Stomach (tissue), 9 donors: ENCODE results near the gene RPS6KA4. TPM values are rescaled to one million over a fixed set of nuclear protein-coding genes. Genes with fewer than 3 reads are reported as not detected.

ENCODE experiments used
- DNase-seq, 2 donors: peaks; one replicate each; pipeline versions ENCODE4 v3.0.0 to v3.0.0-alpha.2; 2013 to 2019
- H3K27ac ChIP-seq, 5 donors: fragments of 200-600 bp in 4 of 5; sonication (generic) in 4 of 5; one replicate each; pipeline ENCODE4 v1.5.1; 2013 to 2019; ENCODE audit warnings: mild to moderate bottlenecking in 1 of 5, moderate library complexity in 1 of 5
- H3K27me3 ChIP-seq, 3 donors: fragments of 200-600 bp; sonication (generic); one replicate each; pipeline ENCODE4 v1.5.1; 2017 to 2019; ENCODE audit warnings: mixed run types in 1 of 3
- H3K36me3 ChIP-seq, 4 donors: fragments of 200-600 bp; sonication (generic); 1 replicate in 3 of 4; 2 replicates in 1 of 4; pipeline ENCODE4 v1.5.1; 2016 to 2019
- H3K4me1 ChIP-seq, 4 donors: fragments of 200-600 bp; sonication (generic); one replicate each; pipeline ENCODE4 v1.5.1; 2016 to 2019
- H3K4me3 ChIP-seq, 4 donors: fragments of 200-600 bp; sonication (generic) in 3 of 4; one replicate each; pipeline ENCODE4 v1.5.1; 2016 to 2019; ENCODE audit warnings: mild to moderate bottlenecking in 1 of 4
- H3K9me3 ChIP-seq, 4 donors: fragments of 200-600 bp; sonication (generic); one replicate each; pipeline ENCODE4 v1.5.1; 2016 to 2019
- EP300 ChIP-seq: sonication (generic); formaldehyde crosslinking; IDR thresholded peaks from one replicate; pipeline ENCODE4 v1.6.1; 2017; ENCODE audit warnings: antibody characterized with exemption
- POLR2A ChIP-seq, 4 donors: fragments of 450-650 bp; IDR thresholded peaks; one replicate each; pipeline ENCODE4 v1.6.1; 2016; ENCODE audit warnings: antibody characterized with exemption in 4 of 4, control low read depth in 2 of 4, mild to moderate bottlenecking in 1 of 4, moderate library complexity in 1 of 4
- POLR2AphosphoS5 ChIP-seq, 3 donors: sonication (generic); formaldehyde crosslinking; IDR thresholded peaks; one replicate each; pipeline ENCODE4 v1.6.1; 2016; ENCODE audit warnings: antibody characterized with exemption in 3 of 3
- WGBS, 5 donors: extraction: QIAGEN DNeasy Blood & Tissue Kit in 3 of 5; methylation state at CpG; one replicate each; pipeline versions ENCODE4 v1.1.5 to v1.1.7; 2013 to 2018; 5-methylcytosine and 5-hydroxymethylcytosine counted together
- intact Hi-C: fragments of 100-400 bp; cut with DNase I; formaldehyde crosslinking; loops from one replicate; pipeline ENCODE4 v1.15.1; 2023; ENCODE audit warnings: low total_unique reads
- polyA plus RNA-seq, 3 donors: library from polyadenylated mRNA; stranded (reverse); fragments of 200-250 nt; gene quantifications; one replicate each; pipeline ENCODE4 v1.2.3, GENCODE V29; 2013
- total RNA-seq, 5 donors: library from RNA; depleted of rRNA; stranded (reverse); fragments of >200 nt; gene quantifications; one replicate each; pipeline versions ENCODE4 v1.1.0 to v1.2.3, GENCODE V29; 2014 to 2016
- TF ChIP-seq, protein P1 (sequence below), 7 experiments: fragments of 450-650 bp in 4 of 7; fragments of 200-600 bp in 3 of 7; sonication (generic) in 3 of 7; IDR thresholded peaks; one replicate each; pipeline ENCODE4 v1.5.1; 2016 to 2019; ENCODE audit warnings: antibody characterized with exemption in 7 of 7, control low read depth in 2 of 7, mild to moderate bottlenecking in 1 of 7
- donor health status: healthy with polysubstance abuse.
- donor health status: Bipolar disorder and iron deficiency.
- donor health status: healthy.

RPS6KA4 gene
- total and polyA plus RNA-seq, 8 donors, result 15.4 to 103 (median 29.6) TPM

DNA sequence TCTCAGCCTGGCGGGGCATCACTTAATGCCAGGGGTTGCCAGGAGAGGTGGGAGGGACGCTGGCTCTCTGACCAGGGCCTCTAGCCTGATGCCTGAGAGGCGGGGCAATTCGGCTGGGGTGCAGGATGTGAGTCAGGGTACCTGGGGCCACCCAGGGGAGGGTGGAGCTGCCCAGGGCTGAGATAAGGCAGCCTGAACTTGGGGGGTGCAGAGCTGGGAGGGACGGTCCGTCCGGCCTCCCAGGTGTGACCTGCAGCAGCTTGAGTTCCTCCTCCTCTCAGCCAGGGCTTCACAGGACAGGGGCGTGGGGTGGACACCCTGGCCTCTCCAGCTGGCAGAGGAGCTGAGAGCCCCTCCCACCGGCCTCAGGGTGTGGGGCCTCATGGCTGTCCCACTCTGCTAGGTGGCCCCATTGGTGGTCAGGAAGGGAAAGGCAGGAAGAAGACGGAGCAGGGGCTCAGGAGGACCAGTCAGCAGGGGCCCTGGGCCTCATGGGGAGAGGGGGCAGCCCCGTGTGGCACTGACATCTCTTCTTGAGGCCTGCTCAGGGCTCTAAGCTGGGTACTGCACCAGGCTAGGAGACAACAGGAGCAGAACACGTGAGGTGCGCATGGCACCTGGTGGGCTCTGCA lies 942 bp upstream of the RPS6KA4 start:
- H3K36me3 ChIP-seq, result peaks cover 25 to 29% (median 27%) of the 10 kb centered on the region in 4 donors
- no peaks in the 10 kb centered on the region for H3K27me3 ChIP-seq
- peak; percentile 69 to 87 for DNase-seq
- peaks cover 40 to 70% (median 51%) of the 10 kb centered on the region in 4 donors for H3K4me1 ChIP-seq
- intact Hi-C loops, result no loop called here
- 33 to 66% (median 45%) methylated on average over 8 to 13 of the region's 13 CpGs for WGBS, 5 donors
- no peak for TF ChIP-seq POLR2A (IDR thresholded peaks at IDR 0.05)
- peak in 2 of 3 donors; percentile 49 to 50 for TF ChIP-seq POLR2AphosphoS5 (IDR thresholded peaks at IDR 0.05)
- peak overlapping the region; percentile 87 to 94 (median 91) for H3K27ac ChIP-seq
- H3K4me3 ChIP-seq, result peak overlapping the region; percentile 77 to 95 (median 88)
- H3K9me3 ChIP-seq, result no peaks in the 10 kb centered on the region

DNA sequence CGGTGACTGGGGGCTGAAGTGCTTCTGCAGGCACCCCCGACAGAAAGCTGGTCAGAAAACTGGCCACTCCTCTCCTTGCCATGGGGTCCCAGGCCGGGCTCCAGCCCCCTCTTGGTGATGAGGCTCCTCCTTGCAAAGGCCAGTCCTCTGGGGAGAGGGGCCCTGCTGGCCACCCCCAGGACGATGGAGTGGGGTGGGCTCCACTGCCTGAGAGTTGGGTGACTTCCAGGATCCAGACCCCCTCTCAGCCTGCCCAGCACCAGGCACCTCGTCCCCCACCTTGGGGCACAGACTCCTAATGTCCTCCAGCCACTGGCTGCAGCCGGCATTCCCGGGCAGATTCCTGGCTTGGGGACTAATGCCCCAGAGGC lies 441 bp upstream of the RPS6KA4 start:
- WGBS, 5 donors, result 13 to 46% (median 23%) methylated on average over 4 to 7 of the region's 7 CpGs
- Histone ChIP-seq H3K4me1 (peaks cover 40 to 70% (median 51%) of the 10 kb centered on the region in 4 donors), H3K9me3 (no peaks in the 10 kb centered on the region), H3K27ac (peak overlapping the region; percentile 87 to 94 (median 91)), H3K36me3 (peaks cover 27 to 34% (median 32%) of the 10 kb centered on the region in 4 donors), H3K27me3 (no peaks in the 10 kb centered on the region), H3K4me3 (peak overlapping the region; percentile 77 to 95 (median 88))
- DNase-seq, result no peak
- intact Hi-C loops, result no loop called here
- no peak for TF ChIP-seq EP300
- TF ChIP-seq POLR2AphosphoS5 (IDR thresholded peaks at IDR 0.05), result no peak
- TF ChIP-seq POLR2A (IDR thresholded peaks at IDR 0.05), result no peak
- TF ChIP-seq, protein P1, sequence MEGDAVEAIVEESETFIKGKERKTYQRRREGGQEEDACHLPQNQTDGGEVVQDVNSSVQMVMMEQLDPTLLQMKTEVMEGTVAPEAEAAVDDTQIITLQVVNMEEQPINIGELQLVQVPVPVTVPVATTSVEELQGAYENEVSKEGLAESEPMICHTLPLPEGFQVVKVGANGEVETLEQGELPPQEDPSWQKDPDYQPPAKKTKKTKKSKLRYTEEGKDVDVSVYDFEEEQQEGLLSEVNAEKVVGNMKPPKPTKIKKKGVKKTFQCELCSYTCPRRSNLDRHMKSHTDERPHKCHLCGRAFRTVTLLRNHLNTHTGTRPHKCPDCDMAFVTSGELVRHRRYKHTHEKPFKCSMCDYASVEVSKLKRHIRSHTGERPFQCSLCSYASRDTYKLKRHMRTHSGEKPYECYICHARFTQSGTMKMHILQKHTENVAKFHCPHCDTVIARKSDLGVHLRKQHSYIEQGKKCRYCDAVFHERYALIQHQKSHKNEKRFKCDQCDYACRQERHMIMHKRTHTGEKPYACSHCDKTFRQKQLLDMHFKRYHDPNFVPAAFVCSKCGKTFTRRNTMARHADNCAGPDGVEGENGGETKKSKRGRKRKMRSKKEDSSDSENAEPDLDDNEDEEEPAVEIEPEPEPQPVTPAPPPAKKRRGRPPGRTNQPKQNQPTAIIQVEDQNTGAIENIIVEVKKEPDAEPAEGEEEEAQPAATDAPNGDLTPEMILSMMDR (IDR thresholded peaks at IDR 0.05), result no peak

DNA sequence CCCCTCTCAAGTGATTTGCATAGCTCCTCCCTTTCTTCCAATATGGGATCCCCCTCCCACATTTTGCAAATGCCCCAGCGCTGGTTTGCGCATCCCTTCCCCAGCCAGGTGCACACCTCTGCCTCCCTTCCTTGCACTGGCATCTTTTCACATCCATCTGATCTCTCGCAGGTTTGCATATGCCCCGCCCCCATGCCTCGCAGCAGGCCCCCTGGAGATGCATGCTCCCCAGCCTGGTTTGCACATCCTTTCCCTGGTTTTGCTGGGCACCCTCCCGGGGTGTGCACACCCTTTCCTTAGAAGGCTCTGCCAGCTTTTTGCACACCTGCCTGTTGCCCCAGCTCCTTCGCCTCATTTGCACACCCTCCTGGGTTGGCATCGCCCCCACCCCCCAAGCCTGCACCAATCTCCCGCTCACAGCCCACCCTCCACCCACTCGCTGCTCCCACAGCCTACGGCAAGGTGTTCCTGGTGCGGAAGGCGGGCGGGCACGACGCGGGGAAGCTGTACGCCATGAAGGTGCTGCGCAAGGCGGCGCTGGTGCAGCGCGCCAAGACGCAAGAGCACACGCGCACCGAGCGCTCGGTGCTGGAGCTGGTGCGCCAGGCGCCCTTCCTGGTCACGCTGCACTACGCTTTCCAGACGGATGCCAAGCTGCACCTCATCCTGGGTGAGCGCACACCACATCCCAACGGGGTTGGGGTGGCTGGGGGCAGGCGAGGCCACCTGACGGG lies 917 bp downstream of the RPS6KA4 start:
- H3K4me1 ChIP-seq, result peaks cover 39 to 59% (median 46%) of the 10 kb centered on the region in 4 donors
- H3K36me3 ChIP-seq, result peaks cover 35 to 47% (median 46%) of the 10 kb centered on the region in 4 donors
- H3K27ac ChIP-seq, result peak overlapping the region in 4 of 5 donors; percentile 87 to 94 (median 91)
- no peaks in the 10 kb centered on the region for H3K9me3 ChIP-seq
- H3K4me3 ChIP-seq, result peak overlapping the region; percentile 77 to 95 (median 88)
- TF ChIP-seq POLR2A (IDR thresholded peaks at IDR 0.05) (no peak), EP300 (no peak), POLR2AphosphoS5 (IDR thresholded peaks at IDR 0.05) (no peak)
- TF ChIP-seq, protein P1 (IDR thresholded peaks at IDR 0.05), result no peak
- DNase-seq, result peak; percentile 46 to 77
- intact Hi-C loops, result no loop called here
- H3K27me3 ChIP-seq, result no peaks in the 10 kb centered on the region
- 10 to 49% (median 33%) methylated on average over 32 to 38 of the region's 38 CpGs for WGBS, 5 donors

DNA sequence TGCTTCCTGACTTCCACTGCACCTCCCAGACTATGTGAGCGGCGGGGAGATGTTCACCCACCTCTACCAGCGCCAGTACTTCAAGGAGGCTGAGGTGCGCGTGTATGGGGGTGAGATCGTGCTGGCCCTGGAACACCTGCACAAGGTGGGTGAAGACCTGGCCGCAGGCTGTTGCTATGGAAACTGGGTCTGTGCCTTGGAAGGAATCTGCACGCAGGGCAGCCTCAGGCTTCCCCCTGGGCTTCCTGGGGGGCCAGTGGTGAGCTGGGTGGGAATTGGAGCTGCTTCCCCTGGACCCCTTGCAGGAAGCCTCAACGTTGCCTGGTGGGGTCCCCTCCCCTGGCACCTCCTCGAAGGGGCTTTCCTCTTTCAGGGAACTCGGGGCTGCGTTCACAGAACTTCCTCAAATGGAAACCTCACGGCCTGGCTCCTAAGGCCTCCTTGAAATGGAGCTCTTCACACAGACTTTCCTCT lies 1.5 kb downstream of the RPS6KA4 start:
- WGBS, 5 donors, result 68 to 88% (median 72%) methylated on average over 6 to 13 of the region's 13 CpGs
- H3K4me3 ChIP-seq, result peak overlapping the region; percentile 77 to 95 (median 88)
- intact Hi-C loops, result no loop called here
- TF ChIP-seq EP300, result no peak
- TF ChIP-seq, protein P1 (IDR thresholded peaks at IDR 0.05), result no peak
- TF ChIP-seq POLR2A (IDR thresholded peaks at IDR 0.05), result no peak
- no peak for TF ChIP-seq POLR2AphosphoS5 (IDR thresholded peaks at IDR 0.05)
- H3K36me3 ChIP-seq, result peaks cover 41 to 53% (median 52%) of the 10 kb centered on the region in 4 donors
- H3K9me3 ChIP-seq, result no peaks in the 10 kb centered on the region
- peak overlapping the region in 1 of 5 donors; percentile 94 for H3K27ac ChIP-seq
- no peaks in the 10 kb centered on the region for H3K27me3 ChIP-seq
- H3K4me1 ChIP-seq, result peaks cover 33 to 53% (median 43%) of the 10 kb centered on the region in 4 donors
- DNase-seq, result no peak
